ENCODE data around the gene MAB21L4. TPM values are rescaled to one million over a fixed set of nuclear protein-coding genes. Genes with fewer than 3 reads are reported as not detected.

The MAB21L4 gene
- polyA plus RNA-seq, 2 of the 4 experiments (the other 2 are of a cell fraction), result not detected

- Histone ChIP-seq H3K4me2 (no peak overlapping the region), H3K9me3 (no peaks in the 10 kb centered on the region), H3K27ac (no peak overlapping the region), H3K4me1 (peaks cover under 1% of the 10 kb centered on the region; the same call in 2 of the 3 replicates), H3K4me3 (no peak overlapping the region)
- WGBS (ENCODE audit: missing lambda C conversion rate), result 87% methylated on average over 22 of the region's 37 CpGs
- ATAC-seq (peak in 1 of 2 experiments; percentile 36; a peak in 3 of 6 replicates), FAIRE-seq (no peak), DNase-seq (ENCODE audit: low read depth in 1 of 2, low spot score in 1 of 2) (no peak)
- no peak for TF ChIP-seq CHD4 (IDR thresholded peaks at IDR 0.05; ENCODE audit: borderline replicate concordance)
- no peak for TF ChIP-seq SREBF2 (IDR thresholded peaks at IDR 0.05)
- no peak for TF ChIP-seq TFCP2L1 (CRISPR knock-in tag; IDR thresholded peaks at IDR 0.05)
- TF ChIP-seq ZC3H11A (IDR thresholded peaks at IDR 0.05), result no peak
- no peak for TF ChIP-seq ZFP36 (IDR thresholded peaks at IDR 0.05; ENCODE audit: borderline replicate concordance, partially characterized antibody)
- no peak for TF ChIP-seq E2F6 (IDR thresholded peaks at IDR 0.05; ENCODE audit: borderline replicate concordance, low read depth)
- no peak for TF ChIP-seq CEBPB (IDR thresholded peaks at IDR 0.05)
- no peak for TF ChIP-seq CBX2 (IDR thresholded peaks at IDR 0.05; ENCODE audit: borderline replicate concordance, low read depth)
- TF ChIP-seq EP300 (IDR thresholded peaks at IDR 0.05), result no peak
- TF ChIP-seq PBX3 (IDR thresholded peaks at IDR 0.05), result no peak
- no peak for TF ChIP-seq HEYL (CRISPR knock-in tag; IDR thresholded peaks at IDR 0.05)
- no peak for TF ChIP-seq ZSCAN20 (CRISPR knock-in tag; IDR thresholded peaks at IDR 0.05)
- TF ChIP-seq KDM1A (IDR thresholded peaks at IDR 0.05; ENCODE audit: low read depth), result no peak
- TF ChIP-seq RCOR1 (IDR thresholded peaks at IDR 0.05; ENCODE audit: low read depth, low read length), result no peak
- TF ChIP-seq MYC (IDR thresholded peaks at IDR 0.05; ENCODE audit: borderline replicate concordance, low read length), result no peak
- TF ChIP-seq HES2 (IDR thresholded peaks at IDR 0.05), result no peak
- TF ChIP-seq RAD21 (conservative IDR thresholded peaks at IDR 0.05 in 1 of 2, IDR thresholded peaks at IDR 0.05 in 1 of 2), result no peak
- no peak for TF ChIP-seq HOXB5 (CRISPR knock-in tag; IDR thresholded peaks at IDR 0.05)
- no peak for TF ChIP-seq ZNF302 (CRISPR knock-in tag; IDR thresholded peaks at IDR 0.05)
- no peak for TF ChIP-seq HOXB13 (CRISPR knock-in tag; IDR thresholded peaks at IDR 0.05; ENCODE audit: low read depth)
- ChIA-PET CTCF (interaction anchor here (0.6 kb wide), 1 partner anchor 183 kb away, joined by 3 read pairs; no protein-coding TSS in a partner anchor), POLR2A (no interaction called here)
Observed at GRCh38 chr2:240888130-240888889, 7.6 kb downstream of the MAB21L4 start.

GRCh38 chr2:240887631-240888030, 8.3 kb downstream of the MAB21L4 start:
- no peak overlapping the region for H3K4me3 ChIP-seq
- H3K27ac ChIP-seq, result no peak overlapping the region
- no peak for ATAC-seq
- no peak for FAIRE-seq
- H3K4me1 ChIP-seq, result no peaks in the 10 kb centered on the region
- DNase-seq (ENCODE audit: low read depth in 1 of 2, low spot score in 1 of 2), result no peak
- H3K9me3 ChIP-seq, result no peaks in the 10 kb centered on the region
- POLR2A ChIA-PET, result no interaction called here
- CTCF ChIA-PET, result no interaction called here
- TF ChIP-seq KDM5A (IDR thresholded peaks at IDR 0.05) (no peak), ZC3H11A (IDR thresholded peaks at IDR 0.05) (no peak), MAFK (IDR thresholded peaks at IDR 0.05; ENCODE audit: partially characterized antibody) (no peak), PBX3 (IDR thresholded peaks at IDR 0.05) (no peak), TFCP2L1 (CRISPR knock-in tag; IDR thresholded peaks at IDR 0.05) (no peak), ZNF302 (CRISPR knock-in tag; IDR thresholded peaks at IDR 0.05) (no peak), HEYL (CRISPR knock-in tag; IDR thresholded peaks at IDR 0.05) (no peak), USF2 (IDR thresholded peaks at IDR 0.05) (no peak), ESRRA (IDR thresholded peaks at IDR 0.05; ENCODE audit: borderline replicate concordance, low read length) (no peak)
- WGBS (ENCODE audit: missing lambda C conversion rate), result 57% methylated on average over 4 of the region's 4 CpGs
- H3K4me2 ChIP-seq, result no peak overlapping the region

Data from A549 (cell line).